Upper lobe of left lung (tissue), 6 donors: ENCODE measurements around the gene ADGRG1. TPM values are rescaled to one million over a fixed set of nuclear protein-coding genes. Genes with fewer than 3 reads are reported as not detected.
A peak's percentile ranks its signal among the peaks of the same experiment; 100 is the strongest.

Experiments used
- ATAC-seq, 2 donors: fragments of 200-7000 bp; cut with Tn5 transposase; one replicate each; pipeline ENCODE4 v1.9.1; 2022; ENCODE audit warnings: mild to moderate bottlenecking in 2 of 2, moderate library complexity in 2 of 2; ENCODE audit not compliant: low FRiP score in 2 of 2
- DNase-seq, 2 donors: peaks; one replicate each; pipeline ENCODE4 v3.0.0-alpha.2; 2019 to 2020
- H3K27ac ChIP-seq, 4 donors: fragments of 200-600 bp; sonication (generic); one replicate each; pipeline ENCODE4 v1.5.1; 2016 to 2019
- H3K27me3 ChIP-seq, 4 donors: fragments of 200-600 bp; sonication (generic); one replicate each; pipeline ENCODE4 v1.5.1; 2017 to 2019
- H3K36me3 ChIP-seq, 4 donors: fragments of 200-600 bp; sonication (generic); one replicate each; pipeline ENCODE4 v1.5.1; 2016 to 2019
- H3K4me1 ChIP-seq, 4 donors: fragments of 200-600 bp; sonication (generic); one replicate each; pipeline ENCODE4 v1.5.1; 2018 to 2019
- H3K4me3 ChIP-seq, 4 donors: fragments of 200-600 bp; sonication (generic); one replicate each; pipeline ENCODE4 v1.5.1; 2017 to 2019; ENCODE audit warnings: mild to moderate bottlenecking in 2 of 4, moderate library complexity in 1 of 4
- H3K9me3 ChIP-seq, 4 donors: fragments of 200-600 bp; sonication (generic); one replicate each; pipeline ENCODE4 v1.5.1; 2018 to 2019
- EP300 ChIP-seq, 4 donors: sonication (generic); formaldehyde crosslinking; IDR thresholded peaks; one replicate each; pipeline ENCODE4 v1.5.1; 2017; ENCODE audit warnings: antibody characterized with exemption in 4 of 4, control low read depth in 2 of 4
- POLR2A ChIP-seq, 4 donors: fragments of 450-650 bp; IDR thresholded peaks; one replicate each; pipeline ENCODE4 v1.5.1; 2016 to 2017; ENCODE audit warnings: antibody characterized with exemption in 4 of 4, mild to moderate bottlenecking in 2 of 4
- POLR2AphosphoS5 ChIP-seq, 2 donors: sonication (generic); formaldehyde crosslinking; IDR thresholded peaks; one replicate each; pipeline ENCODE4 v1.5.1; 2017; ENCODE audit warnings: antibody characterized with exemption in 2 of 2
- WGBS, 2 donors: methylation state at CpG; one replicate each; pipeline ENCODE4 v1.1.5; 2017 to 2018; 5-methylcytosine and 5-hydroxymethylcytosine counted together
- total RNA-seq, 6 donors: library from RNA; depleted of rRNA in 4 of 6; stranded (reverse); fragments of >200 nt in 4 of 6; gene quantifications; one replicate each; pipeline versions ENCODE4 v1.1.0 to v1.2.1, GENCODE V29; 2016 to 2021
- TF ChIP-seq, protein P1 (sequence below), 6 experiments: fragments of 450-650 bp in 4 of 6; fragments of 200-600 bp in 2 of 6; sonication (generic) in 2 of 6; IDR thresholded peaks; one replicate each; pipeline ENCODE4 v1.5.1; 2016 to 2019; ENCODE audit warnings: antibody characterized with exemption in 6 of 6
- donor health status: DM: no; HTN: no; CAD: no; lungs with moderate emphysema.
- donor health status: DM: no; HTN: yes; CAD: no; lungs with severe emphysema.

Gene ADGRG1
- total RNA-seq, 6 donors from 2014 or later, result 34.6 to 89.3 (median 40.4) TPM

- H3K27me3 ChIP-seq, result no peaks in the 10 kb centered on the region
- H3K27ac ChIP-seq, result no peak overlapping the region
- ATAC-seq, result no peak
- H3K4me1 ChIP-seq, result peaks cover 0 to 18% (median 3%) of the 10 kb centered on the region in 4 donors
- H3K4me3 ChIP-seq, result no peak overlapping the region
- 82 to 86% methylated on average over 5 to 7 of the region's 7 CpGs for WGBS, 2 donors
- DNase-seq, result no peak
- no peaks in the 10 kb centered on the region for H3K9me3 ChIP-seq
- no peaks in the 10 kb centered on the region for H3K36me3 ChIP-seq
- no peak for TF ChIP-seq POLR2A (IDR thresholded peaks at IDR 0.05)
- TF ChIP-seq POLR2AphosphoS5 (IDR thresholded peaks at IDR 0.05), result no peak
- TF ChIP-seq, protein P1, sequence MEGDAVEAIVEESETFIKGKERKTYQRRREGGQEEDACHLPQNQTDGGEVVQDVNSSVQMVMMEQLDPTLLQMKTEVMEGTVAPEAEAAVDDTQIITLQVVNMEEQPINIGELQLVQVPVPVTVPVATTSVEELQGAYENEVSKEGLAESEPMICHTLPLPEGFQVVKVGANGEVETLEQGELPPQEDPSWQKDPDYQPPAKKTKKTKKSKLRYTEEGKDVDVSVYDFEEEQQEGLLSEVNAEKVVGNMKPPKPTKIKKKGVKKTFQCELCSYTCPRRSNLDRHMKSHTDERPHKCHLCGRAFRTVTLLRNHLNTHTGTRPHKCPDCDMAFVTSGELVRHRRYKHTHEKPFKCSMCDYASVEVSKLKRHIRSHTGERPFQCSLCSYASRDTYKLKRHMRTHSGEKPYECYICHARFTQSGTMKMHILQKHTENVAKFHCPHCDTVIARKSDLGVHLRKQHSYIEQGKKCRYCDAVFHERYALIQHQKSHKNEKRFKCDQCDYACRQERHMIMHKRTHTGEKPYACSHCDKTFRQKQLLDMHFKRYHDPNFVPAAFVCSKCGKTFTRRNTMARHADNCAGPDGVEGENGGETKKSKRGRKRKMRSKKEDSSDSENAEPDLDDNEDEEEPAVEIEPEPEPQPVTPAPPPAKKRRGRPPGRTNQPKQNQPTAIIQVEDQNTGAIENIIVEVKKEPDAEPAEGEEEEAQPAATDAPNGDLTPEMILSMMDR (IDR thresholded peaks at IDR 0.05), result no peak
- no peak for TF ChIP-seq EP300 (IDR thresholded peaks at IDR 0.05)
Measured at GRCh38 chr16:57616241-57616640, 12.2 kb upstream of the ADGRG1 start.

DNA sequence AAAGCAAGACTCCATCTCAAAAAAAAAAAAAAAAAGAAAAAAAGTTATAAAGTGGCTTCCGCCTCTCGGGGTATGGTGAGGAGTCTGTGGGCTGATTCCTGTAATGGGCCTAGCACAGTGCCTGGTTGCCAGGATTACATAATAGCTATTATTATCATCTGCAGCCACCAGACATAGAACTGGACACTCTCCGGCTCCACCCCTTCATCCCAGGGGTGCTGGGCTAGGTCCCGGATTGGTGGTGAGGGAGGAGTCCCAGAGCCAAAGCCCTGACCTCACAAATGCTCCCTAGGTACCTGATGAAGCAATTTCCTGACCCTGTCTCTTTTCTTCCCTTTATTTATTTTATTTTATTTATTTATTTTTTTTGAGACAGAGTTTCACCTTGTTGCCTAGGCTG, 11.6 kb upstream of the ADGRG1 start:
- Histone ChIP-seq H3K27me3 (no peaks in the 10 kb centered on the region), H3K4me1 (peaks cover 0 to 18% (median 3%) of the 10 kb centered on the region in 4 donors), H3K27ac (no peak overlapping the region), H3K9me3 (no peaks in the 10 kb centered on the region), H3K36me3 (no peaks in the 10 kb centered on the region), H3K4me3 (no peak overlapping the region)
- WGBS, 2 donors, result 88 to 91% methylated on average over 4 of the region's 4 CpGs
- DNase-seq (no peak), ATAC-seq (peak in 1 of 2 donors; percentile 83)
- TF ChIP-seq, protein P1 (IDR thresholded peaks at IDR 0.05), result no peak
- TF ChIP-seq POLR2AphosphoS5 (IDR thresholded peaks at IDR 0.05), result no peak
- no peak for TF ChIP-seq EP300 (IDR thresholded peaks at IDR 0.05)
- TF ChIP-seq POLR2A (IDR thresholded peaks at IDR 0.05), result no peak

DNA sequence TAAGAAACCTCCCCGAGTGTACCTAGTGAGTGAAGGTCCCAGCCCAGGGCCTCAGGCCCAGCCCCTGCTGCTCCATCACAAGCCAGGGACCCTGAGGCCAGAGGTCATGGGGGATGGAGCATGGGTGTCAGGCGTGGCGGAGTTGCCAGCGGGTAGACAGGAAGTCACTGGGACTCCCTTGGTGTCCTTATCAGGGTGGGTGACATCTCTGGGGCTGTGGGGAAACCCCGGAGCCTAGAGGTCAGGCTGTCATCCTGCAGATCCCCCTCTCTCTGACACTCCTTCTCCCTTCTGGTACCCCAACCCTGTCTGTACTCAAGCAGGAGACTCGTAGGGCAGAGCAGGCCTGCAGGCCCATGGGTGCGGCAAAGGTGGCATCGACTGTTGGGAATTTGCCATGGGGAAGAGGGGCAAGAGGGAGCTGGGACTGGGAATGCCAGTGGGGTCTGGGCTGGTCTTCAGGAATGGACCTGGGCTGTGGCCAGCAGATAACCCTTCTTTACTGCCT, 10.8 kb upstream of the ADGRG1 start:
- Histone ChIP-seq H3K36me3 (no peaks in the 10 kb centered on the region), H3K4me1 (peaks cover 2 to 24% (median 6%) of the 10 kb centered on the region in 4 donors), H3K27ac (no peak overlapping the region), H3K4me3 (no peak overlapping the region), H3K27me3 (no peaks in the 10 kb centered on the region), H3K9me3 (no peaks in the 10 kb centered on the region)
- WGBS, 2 donors, result 79 to 94% methylated on average over 6 to 7 of the region's 8 CpGs
- no peak for DNase-seq
- ATAC-seq, result no peak
- TF ChIP-seq POLR2AphosphoS5 (IDR thresholded peaks at IDR 0.05), result no peak
- TF ChIP-seq EP300 (IDR thresholded peaks at IDR 0.05), result no peak
- TF ChIP-seq, protein P1 (IDR thresholded peaks at IDR 0.05), result no peak
- TF ChIP-seq POLR2A (IDR thresholded peaks at IDR 0.05), result no peak

DNA sequence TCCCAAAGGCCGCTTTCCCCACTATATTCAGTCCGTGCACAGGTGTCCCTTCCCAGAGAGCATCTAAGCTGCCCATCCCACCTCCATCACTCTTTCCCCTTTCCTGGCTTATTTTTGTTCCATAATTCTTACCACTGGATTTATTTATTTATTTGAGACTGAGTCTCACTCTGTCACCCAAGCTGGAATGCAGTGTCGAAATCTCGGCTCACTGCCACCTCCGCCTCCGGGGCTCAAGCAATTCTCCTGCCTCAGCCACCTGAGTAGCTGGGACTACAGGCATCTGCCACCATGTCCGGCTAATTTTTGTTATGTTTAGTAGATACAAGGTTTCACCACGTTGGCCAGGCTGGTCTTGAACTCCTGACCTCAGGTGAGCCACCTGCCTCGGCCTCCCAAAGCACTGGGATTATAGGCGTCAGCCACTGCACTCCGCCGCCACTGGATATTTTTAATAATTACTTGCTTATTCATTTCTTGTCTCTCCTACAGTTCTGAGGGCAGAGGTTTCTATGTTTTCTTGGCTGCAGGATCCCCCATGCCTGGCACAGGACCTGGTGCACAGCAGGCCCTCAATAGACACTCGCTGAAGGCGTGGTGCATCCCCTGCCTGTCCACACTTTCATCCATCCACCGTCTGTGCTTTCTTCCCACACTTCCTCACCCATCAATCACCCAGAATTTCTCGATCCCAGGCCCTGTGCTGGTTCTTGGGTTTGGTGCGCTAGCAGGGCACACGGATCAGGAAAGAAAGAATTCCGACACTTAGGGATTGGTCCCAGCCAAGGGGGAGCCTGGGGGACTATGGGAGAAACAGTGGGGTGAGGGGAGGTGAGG, 9.9 kb upstream of the ADGRG1 start:
- H3K27me3 ChIP-seq, result no peaks in the 10 kb centered on the region
- no peaks in the 10 kb centered on the region for H3K36me3 ChIP-seq
- no peak overlapping the region for H3K4me3 ChIP-seq
- TF ChIP-seq POLR2AphosphoS5 (IDR thresholded peaks at IDR 0.05) (no peak), EP300 (IDR thresholded peaks at IDR 0.05) (no peak), POLR2A (IDR thresholded peaks at IDR 0.05) (no peak)
- TF ChIP-seq, protein P1 (IDR thresholded peaks at IDR 0.05), result no peak
- no peak overlapping the region for H3K27ac ChIP-seq
- peaks cover 3 to 29% (median 11%) of the 10 kb centered on the region in 4 donors for H3K4me1 ChIP-seq
- WGBS, 2 donors, result 73 to 83% methylated on average over 19 of the region's 19 CpGs
- DNase-seq (peak in 1 of 2 donors; percentile 55), ATAC-seq (no peak)
- H3K9me3 ChIP-seq, result no peaks in the 10 kb centered on the region
